Spleen (tissue), 7 donors: ENCODE measurements around the gene PRDM16.

Experiments
- POLR2A ChIP-seq, 3 donors: fragments of 450-650 bp; IDR thresholded peaks; one replicate each; pipeline ENCODE4 v1.5.1; 2017; ENCODE audit warnings: antibody characterized with exemption in 3 of 3, mild to moderate bottlenecking in 1 of 3
- POLR2AphosphoS5 ChIP-seq, 3 donors: sonication (generic); formaldehyde crosslinking; IDR thresholded peaks; one replicate each; pipeline ENCODE4 v1.5.1; 2017; ENCODE audit warnings: antibody characterized with exemption in 3 of 3
- TF ChIP-seq, protein P1 (sequence below), 11 experiments: fragments of 200-600 bp in 7 of 11; fragments of 450-650 bp in 4 of 11; sonication (generic) in 4 of 11; IDR thresholded peaks in 8 of 11; conservative IDR thresholded peaks in 3 of 11; 1 replicate in 7 of 11; 2 replicates in 4 of 11; pipeline versions ENCODE4 v1.4.0 to v1.8.0; 2016 to 2021; ENCODE audit warnings: antibody characterized with exemption in 11 of 11, inconsistent platforms in 4 of 11, mild to moderate bottlenecking in 1 of 11
- donor health status: DM: no; HTN: no; CAD: no; lungs with moderate emphysema.
- donor health status: DM: no; HTN: no; CAD: no.
- donor health status: DM: no; HTN: no; CAD: no.

GRCh38 chr1:3453891-3454810 is 385.1 kb downstream of the PRDM16 start, which contains the start of gene ARHGEF16:
- TF ChIP-seq, protein P1, sequence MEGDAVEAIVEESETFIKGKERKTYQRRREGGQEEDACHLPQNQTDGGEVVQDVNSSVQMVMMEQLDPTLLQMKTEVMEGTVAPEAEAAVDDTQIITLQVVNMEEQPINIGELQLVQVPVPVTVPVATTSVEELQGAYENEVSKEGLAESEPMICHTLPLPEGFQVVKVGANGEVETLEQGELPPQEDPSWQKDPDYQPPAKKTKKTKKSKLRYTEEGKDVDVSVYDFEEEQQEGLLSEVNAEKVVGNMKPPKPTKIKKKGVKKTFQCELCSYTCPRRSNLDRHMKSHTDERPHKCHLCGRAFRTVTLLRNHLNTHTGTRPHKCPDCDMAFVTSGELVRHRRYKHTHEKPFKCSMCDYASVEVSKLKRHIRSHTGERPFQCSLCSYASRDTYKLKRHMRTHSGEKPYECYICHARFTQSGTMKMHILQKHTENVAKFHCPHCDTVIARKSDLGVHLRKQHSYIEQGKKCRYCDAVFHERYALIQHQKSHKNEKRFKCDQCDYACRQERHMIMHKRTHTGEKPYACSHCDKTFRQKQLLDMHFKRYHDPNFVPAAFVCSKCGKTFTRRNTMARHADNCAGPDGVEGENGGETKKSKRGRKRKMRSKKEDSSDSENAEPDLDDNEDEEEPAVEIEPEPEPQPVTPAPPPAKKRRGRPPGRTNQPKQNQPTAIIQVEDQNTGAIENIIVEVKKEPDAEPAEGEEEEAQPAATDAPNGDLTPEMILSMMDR (IDR thresholded peaks at IDR 0.05 in 8 of 11, conservative IDR thresholded peaks at IDR 0.05 in 3 of 11), result peak in 9 of 11 experiments; percentile 8 to 61 (median 39)
- TF ChIP-seq POLR2A (IDR thresholded peaks at IDR 0.05), result no peak
- peak in 2 of 3 donors; percentile 29 to 31 for TF ChIP-seq POLR2AphosphoS5 (IDR thresholded peaks at IDR 0.05)
